GM19043 (cell line): ENCODE data around the gene CARD10.
"Not testable (repeated sequence)": the region's sequence is repeated elsewhere in the genome, so short reads cannot be mapped to it uniquely, and the experiment has no call there.

Experiments used
- ATAC-seq: cut with Tn5 transposase; IDR thresholded peaks from one replicate; pipeline ENCODE4 v1.9.1; 2021; ENCODE audit warnings: low read depth; ENCODE audit not compliant: unreplicated experiment

CARD10 gene

GRCh38 chr22:37470087-37470445 lies 49.1 kb downstream of the CARD10 start:
- no peak for ATAC-seq

GRCh38 chr22:37469416-37470086 lies 49.7 kb downstream of the CARD10 start:
- no peak for ATAC-seq

- not testable (repeated sequence) for ATAC-seq
These were observed 51.0 kb downstream of the CARD10 start for GRCh38 chr22:37468201-37468695.

DNA sequence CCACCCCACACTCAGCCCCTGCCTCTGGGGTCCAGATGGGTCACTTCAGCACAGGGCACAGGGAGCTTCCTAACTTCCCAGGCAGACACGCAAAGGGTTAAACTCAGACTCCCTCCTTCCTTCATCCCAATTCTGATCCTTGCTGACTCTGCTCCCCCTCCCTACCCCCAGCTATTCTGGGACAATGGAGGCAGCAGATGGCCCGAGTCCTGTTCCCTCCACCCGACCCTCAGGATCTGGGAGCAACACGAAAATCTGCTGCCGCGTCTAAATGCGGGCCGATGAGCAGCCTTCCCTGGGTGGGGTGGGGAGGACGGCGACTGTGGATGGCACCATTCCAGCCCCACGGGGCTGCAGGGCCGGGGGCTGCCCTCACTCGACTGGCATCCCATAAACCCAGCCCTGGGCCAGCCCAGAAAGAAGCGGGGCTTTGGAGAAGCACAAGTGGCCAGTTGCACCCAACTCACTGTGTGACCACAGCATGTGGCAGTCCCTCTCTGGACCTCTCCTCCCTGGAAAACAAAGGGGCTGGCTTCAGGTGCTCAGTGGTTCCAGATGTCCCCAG lies 51.7 kb downstream of the CARD10 start:
- ATAC-seq, result no peak

GRCh38 chr22:37464181-37464580 lies 55.0 kb downstream of the CARD10 start:
- ATAC-seq, result no peak

DNA sequence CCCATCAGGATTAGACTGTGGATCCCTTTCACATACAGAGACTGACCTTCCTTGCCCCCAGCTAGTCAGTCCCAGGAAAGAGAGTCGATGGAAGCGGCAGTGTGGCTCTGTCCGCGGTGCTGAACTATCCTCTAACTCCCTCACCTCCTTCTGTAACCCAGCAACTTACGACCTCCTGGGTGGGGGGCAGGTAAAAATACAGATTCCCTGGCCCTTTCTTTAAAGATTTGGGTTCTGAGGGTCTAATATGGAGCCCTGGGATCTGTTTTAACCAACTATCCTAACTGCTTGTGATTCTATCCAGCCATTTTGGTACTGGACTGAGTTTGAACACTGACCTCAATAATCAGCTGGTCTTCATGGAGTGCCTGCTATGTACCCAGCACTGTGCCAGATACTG lies 56.2 kb downstream of the CARD10 start:
- no peak for ATAC-seq

GRCh38 chr22:37462436-37462835 lies 56.8 kb downstream of the CARD10 start:
- ATAC-seq, result no peak

- ATAC-seq, result no peak
These were observed 57.3 kb downstream of the CARD10 start for GRCh38 chr22:37461961-37462360.

GRCh38 chr22:37460684-37461083 lies 58.5 kb downstream of the CARD10 start:
- no peak for ATAC-seq

DNA sequence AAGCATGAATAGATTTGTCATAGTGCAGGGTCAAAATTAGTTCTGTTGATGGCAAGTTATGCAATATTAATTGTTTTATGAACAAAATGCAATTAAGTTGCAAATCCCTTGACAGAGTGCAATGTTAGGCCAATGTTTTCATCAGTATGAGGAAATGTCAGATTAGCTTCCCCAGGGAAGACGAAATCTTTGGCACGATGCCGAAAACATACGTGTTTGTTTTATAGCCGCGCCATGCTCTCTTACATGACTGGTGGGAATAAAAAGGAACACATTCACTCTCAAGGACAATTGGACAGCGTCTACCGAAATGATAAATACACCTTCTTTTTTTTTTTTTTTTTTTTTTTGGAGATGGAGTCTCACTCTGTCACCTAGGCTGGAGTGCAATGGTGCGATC lies 60.0 kb downstream of the CARD10 start:
- no peak for ATAC-seq

GRCh38 chr22:37457093-37457893 lies 61.9 kb downstream of the CARD10 start:
- ATAC-seq, result no peak

DNA sequence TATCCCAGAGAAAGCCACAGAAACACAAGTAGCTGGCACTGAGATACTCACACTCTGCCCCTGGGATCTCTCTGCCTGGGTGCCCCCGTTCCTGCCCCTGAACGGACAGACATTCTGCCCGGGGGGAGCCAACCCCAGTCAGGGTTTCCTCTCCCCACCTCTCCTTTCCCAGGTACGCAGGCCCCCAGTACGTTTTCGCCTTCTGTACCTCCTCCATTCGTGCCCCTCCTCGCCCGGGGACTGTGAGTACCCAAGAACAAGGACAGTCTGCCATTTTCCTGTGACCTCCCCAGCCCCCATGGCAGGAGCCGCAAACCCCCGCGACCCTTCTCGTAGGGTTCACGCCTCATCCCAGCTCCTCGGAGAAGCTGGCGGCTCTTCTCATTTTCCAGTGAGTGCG lies 62.9 kb downstream of the CARD10 start:
- no peak for ATAC-seq

DNA sequence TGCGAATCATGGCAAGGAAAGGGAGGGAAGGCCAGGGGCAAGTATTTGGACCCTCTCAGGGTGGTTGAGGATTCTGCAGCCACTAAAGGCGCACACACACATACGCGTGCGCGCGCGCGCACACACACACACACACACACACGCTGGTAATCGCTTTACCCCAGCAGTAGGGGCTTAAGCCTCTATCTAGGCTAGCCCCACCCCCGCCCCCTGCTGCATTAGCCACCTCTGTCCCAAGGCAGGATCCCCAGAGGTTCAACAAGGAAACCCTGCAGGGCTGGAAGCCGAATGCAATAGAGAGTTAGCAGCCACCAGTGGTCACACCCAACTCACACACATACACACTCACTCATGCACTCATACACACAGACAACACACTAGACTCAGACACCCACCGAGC lies 63.3 kb downstream of the CARD10 start:
- ATAC-seq, result no peak

- ATAC-seq, result no peak
These were observed 64.1 kb downstream of the CARD10 start for GRCh38 chr22:37454857-37455686.

- ATAC-seq, result no peak
These were observed 65.5 kb downstream of the CARD10 start for GRCh38 chr22:37453696-37454095.

DNA sequence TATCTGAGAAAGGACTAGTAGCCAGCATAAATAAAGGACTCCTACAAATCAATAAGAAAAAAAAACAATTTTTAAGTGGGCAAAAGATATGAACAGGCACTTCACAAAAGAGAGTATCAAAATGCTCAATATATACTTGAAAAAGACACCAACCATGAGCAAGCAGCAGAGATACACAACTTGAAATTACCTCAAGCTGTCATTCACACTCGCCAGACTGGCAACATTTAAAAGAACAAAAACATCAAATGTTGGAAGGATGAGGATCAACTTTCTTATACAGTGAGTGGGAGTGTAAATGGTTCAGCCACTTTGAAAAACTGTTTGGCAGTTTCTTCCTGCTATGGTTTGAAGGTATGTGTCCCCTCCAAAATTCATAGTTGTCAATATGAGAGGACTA lies 68.0 kb downstream of the CARD10 start:
- no peak for ATAC-seq

GRCh38 chr22:37449331-37450001 lies 69.7 kb downstream of the CARD10 start:
- ATAC-seq, result no peak

DNA sequence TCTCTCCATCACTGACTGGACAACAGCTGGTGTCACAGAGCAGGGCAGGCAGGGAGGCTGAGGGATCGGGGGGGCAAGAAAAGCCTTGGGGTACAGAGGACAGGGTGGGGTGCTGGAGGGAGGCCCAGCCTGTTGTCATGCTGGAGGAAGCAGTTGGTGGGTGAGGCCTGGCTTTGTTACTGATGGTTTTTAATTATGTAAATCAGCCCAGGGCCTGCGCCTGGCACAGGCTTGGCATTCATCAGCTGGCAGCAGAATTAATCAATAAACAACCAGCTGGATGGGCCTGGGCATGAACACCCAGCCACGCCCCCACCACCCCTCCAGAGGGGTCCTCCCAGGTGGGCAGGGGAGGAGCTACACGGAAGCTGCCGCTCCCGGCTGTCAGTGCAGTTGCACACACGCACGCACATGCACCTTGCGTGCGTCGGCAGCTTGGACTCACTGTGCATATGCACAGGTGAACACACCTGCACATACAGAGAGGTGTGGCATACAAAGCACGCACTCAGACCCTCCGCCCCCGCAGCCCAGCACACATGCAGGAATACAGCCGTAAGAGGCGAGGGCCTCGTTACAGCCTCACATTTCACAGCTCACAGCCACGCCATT lies 70.6 kb downstream of the CARD10 start:
- no peak for ATAC-seq

DNA sequence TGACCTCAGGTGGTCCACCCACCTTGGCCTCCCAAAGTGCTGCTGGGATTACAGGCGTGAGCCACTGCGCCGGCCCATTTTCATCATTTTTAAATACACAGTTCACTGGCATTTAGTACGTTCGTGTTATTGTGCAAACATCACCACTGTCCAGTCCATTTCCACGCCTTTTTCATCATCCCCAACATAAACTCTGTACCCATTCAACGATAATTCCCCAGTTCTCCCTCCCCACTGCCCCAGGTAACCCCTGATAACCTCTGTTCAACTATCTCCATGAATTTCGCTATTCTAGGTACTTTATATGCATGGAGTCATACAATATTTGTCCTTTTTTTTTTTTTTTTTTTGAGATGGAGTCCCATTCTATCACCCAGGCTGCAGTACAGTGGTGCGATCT lies 73.7 kb downstream of the CARD10 start:
- ATAC-seq, result no peak

DNA sequence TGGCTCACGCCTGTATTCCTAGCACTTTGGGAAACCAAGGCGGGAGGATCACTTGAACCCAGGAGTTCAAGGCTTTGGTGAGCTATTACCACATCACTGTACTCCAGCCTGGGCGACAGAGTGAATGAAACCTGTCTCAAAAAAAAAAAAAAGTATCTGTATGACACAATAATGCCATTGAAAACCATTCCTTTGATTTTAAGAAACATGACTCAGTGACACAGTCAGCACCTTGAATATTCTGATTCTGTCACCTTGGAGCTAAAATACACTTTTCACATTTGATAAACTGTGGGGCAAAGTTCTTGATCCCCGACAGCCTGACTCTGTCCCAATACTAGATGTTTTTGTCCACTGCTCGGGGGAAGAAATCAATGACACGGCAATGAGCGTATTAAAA lies 75.2 kb downstream of the CARD10 start:
- ATAC-seq, result no peak
